GM23338 (cell line): ENCODE measurements around the gene THSD4.

Source experiments
- CREB1 ChIP-seq: fragments of 250-450 bp; sonication (Bioruptor Pico); IDR thresholded peaks from 2 replicates; pipeline ENCODE4 v1.5.0; 2020; ENCODE audit warnings: low read depth, mild to moderate bottlenecking, moderate library complexity
- CTCF ChIP-seq, 2 experiments: fragments of 200-600 bp in 1 of 2; sonication (generic) in 1 of 2; conservative IDR thresholded peaks; 2 replicates each; pipeline versions ENCODE4 v1.5.1 to v1.6.1; 2016 to 2017; ENCODE audit warnings: antibody characterized with exemption in 2 of 2, low read depth in 2 of 2, mild to moderate bottlenecking in 2 of 2, moderate library complexity in 1 of 2
- EZH2 ChIP-seq: fragments of 200-600 bp; sonication (generic); IDR thresholded peaks from one replicate; pipeline ENCODE4 v1.8.0; 2017; ENCODE audit warnings: antibody characterized with exemption, mild to moderate bottlenecking, low read depth; ENCODE audit not compliant: unreplicated experiment
- EZH2phosphoT487 ChIP-seq: fragments of 200-600 bp; sonication (generic); IDR thresholded peaks from one replicate; pipeline ENCODE4 v1.8.1; 2018; ENCODE audit warnings: antibody characterized with exemption; ENCODE audit not compliant: unreplicated experiment
- POLR2AphosphoS5 ChIP-seq: IDR thresholded peaks from 2 replicates; pipeline ENCODE4 v1.6.1; 2016; ENCODE audit warnings: antibody characterized with exemption, low read depth
- REST ChIP-seq: IDR thresholded peaks from one replicate; pipeline ENCODE4 v1.6.1; 2018; ENCODE audit warnings: antibody characterized with exemption; ENCODE audit not compliant: unreplicated experiment
- ZNF462 ChIP-seq: fragments of 250-450 bp; sonication (Bioruptor Pico); IDR thresholded peaks from 2 replicates; pipeline ENCODE4 v1.5.0; 2020; ENCODE audit warnings: mild to moderate bottlenecking, moderate library complexity

GRCh38 chr15:71085809-71086208 is 29.5 kb upstream of the THSD4 start:
- no peak for TF ChIP-seq EZH2
- peak; percentile 38; the same call in 1 of the 2 replicates for TF ChIP-seq POLR2AphosphoS5
- TF ChIP-seq REST, result no peak
- no peak for TF ChIP-seq CTCF (conservative IDR thresholded peaks at IDR 0.05; ENCODE audit: low read depth in 2 of 2)
- no peak for TF ChIP-seq EZH2phosphoT487
- 0 out of 2 replicates have a peak, but pooled peaks have one; percentile 21 for TF ChIP-seq CREB1 (CRISPR knock-in tag)
- TF ChIP-seq ZNF462 (CRISPR knock-in tag), result peak; percentile 42
